GM18951 (cell line): ENCODE data around the gene SLC35F2.

Source experiments
- POLR2A ChIP-seq: IDR thresholded peaks from 4 replicates; pipeline ENCODE4 v1.6.1; 2011; ENCODE audit warnings: mild to moderate bottlenecking; ENCODE audit not compliant: insufficient read length, insufficient read depth; ENCODE audit errors: extremely low read depth
- in situ Hi-C: fragments of 300-500 bp; cut with MboI; formaldehyde crosslinking; loops from one replicate; pipeline ENCODE4 v1.12.0; 2022; ENCODE audit warnings: low sequenced_read_pairs, mixed read lengths, inconsistent platforms; ENCODE audit not compliant: unreplicated experiment

Gene SLC35F2

GRCh38 chr11:107757661-107758060 is 100.9 kb downstream of the SLC35F2 start:
- in situ Hi-C loops = no loop called here
- no peak for TF ChIP-seq POLR2A

- TF ChIP-seq POLR2A = no peak
- in situ Hi-C loops = no loop called here
These were observed 102.0 kb downstream of the SLC35F2 start for GRCh38 chr11:107756553-107756952.

- in situ Hi-C loops = no loop called here
- no peak for TF ChIP-seq POLR2A
These were observed 105.4 kb downstream of the SLC35F2 start for GRCh38 chr11:107752949-107753822.

GRCh38 chr11:107752508-107752907 is 106.1 kb downstream of the SLC35F2 start:
- in situ Hi-C loops = no loop called here
- no peak for TF ChIP-seq POLR2A

- in situ Hi-C loops = no loop called here
- no peak for TF ChIP-seq POLR2A
These were observed 107.5 kb downstream of the SLC35F2 start for GRCh38 chr11:107751082-107751481.

GRCh38 chr11:107750313-107750712 is 108.3 kb downstream of the SLC35F2 start:
- no peak for TF ChIP-seq POLR2A
- in situ Hi-C loops = no loop called here

GRCh38 chr11:107747622-107748021 is 111.0 kb downstream of the SLC35F2 start:
- in situ Hi-C loops = no loop called here

GRCh38 chr11:107744736-107745135 is 113.9 kb downstream of the SLC35F2 start:
- in situ Hi-C loops = no loop called here
- no peak for TF ChIP-seq POLR2A

More at GRCh38 chr11:107747622-107748021, 111.0 kb downstream of the SLC35F2 start:
- no peak for TF ChIP-seq POLR2A

- in situ Hi-C loops = no loop called here
- no peak for TF ChIP-seq POLR2A
These were observed 115.4 kb downstream of the SLC35F2 start for GRCh38 chr11:107743191-107743590.

GRCh38 chr11:107741044-107741823 is 117.4 kb downstream of the SLC35F2 start:
- in situ Hi-C loops = no loop called here
- TF ChIP-seq POLR2A = no peak
